HEK293 (cell line): ENCODE results near the gene OR4D9.

ENCODE experiments used
- CTCF ChIA-PET: fragments of 350-600 bp; formaldehyde crosslinking; extraction: SDS; loops from one replicate; lab custom pipeline; 2021; ENCODE audit warnings: antibody characterized with exemption; lab: Yijun Ruan, JAX
- POLR2A ChIA-PET: fragments of 300-600 bp; formaldehyde crosslinking; extraction: SDS; loops from one replicate; lab custom pipeline; 2020; ENCODE audit warnings: antibody characterized with exemption, inconsistent platforms; lab: Yijun Ruan, JAX
- H3K27ac ChIP-seq: fragments of 200-500 bp; sonication (Bioruptor generic); 2 replicates; pipeline ENCODE4 v1.5.1; 2014; ENCODE audit warnings: low read depth, low read length, control low read depth, inconsistent platforms; ENCODE audit errors: extremely low read depth
- H3K36me3 ChIP-seq, 2 experiments: fragments of 200-500 bp in 1 of 2; sonication (Bioruptor generic) in 1 of 2; 1 replicate in 1 of 2; 2 replicates in 1 of 2; pipeline ENCODE4 v1.5.1; 2014 to 2017; ENCODE audit warnings: inconsistent platforms in 2 of 2, low read length in 2 of 2; ENCODE audit not compliant: control insufficient read depth in 2 of 2, insufficient read depth in 1 of 2
- H3K4me1 ChIP-seq: fragments of 200-500 bp; sonication (Bioruptor generic); 2 replicates; pipeline ENCODE4 v1.5.1; 2014; ENCODE audit warnings: mild to moderate bottlenecking, low read length, inconsistent platforms; ENCODE audit not compliant: control insufficient read depth, insufficient read depth
- H3K4me3 ChIP-seq: 2 replicates; pipeline ENCODE4 v1.5.1; 2011; ENCODE audit warnings: low read depth, mild to moderate bottlenecking, control low read depth, low read length, moderate library complexity
- H3K9me3 ChIP-seq: fragments of 200-500 bp; sonication (Bioruptor generic); 2 replicates; pipeline ENCODE4 v1.5.1; 2014; ENCODE audit warnings: low read depth, low read length, inconsistent platforms; ENCODE audit not compliant: control insufficient read depth, insufficient read depth
- EGR2 ChIP-seq: fragments of 450-650 bp; formaldehyde crosslinking; IDR thresholded peaks from 2 replicates; pipeline ENCODE4 v1.5.1; 2016; ENCODE audit warnings: low read depth, missing biosample characterization, missing genetic modification characterization
- KLF1 ChIP-seq: fragments of 450-650 bp; formaldehyde crosslinking; IDR thresholded peaks from 2 replicates; pipeline ENCODE4 v1.5.1; 2016; ENCODE audit warnings: missing biosample characterization, missing genetic modification characterization
- KLF7 ChIP-seq: fragments of 450-650 bp; formaldehyde crosslinking; IDR thresholded peaks from 2 replicates; pipeline ENCODE4 v1.5.1; 2016; ENCODE audit warnings: missing biosample characterization, missing genetic modification characterization, borderline replicate concordance
- KLF9 ChIP-seq: fragments of 450-650 bp; formaldehyde crosslinking; IDR thresholded peaks from 2 replicates; pipeline ENCODE4 v1.5.1; 2016; ENCODE audit warnings: missing biosample characterization, missing genetic modification characterization, low read depth
- PATZ1 ChIP-seq: fragments of 450-650 bp; formaldehyde crosslinking; IDR thresholded peaks from 2 replicates; pipeline ENCODE4 v1.5.1; 2016; ENCODE audit warnings: missing biosample characterization, missing genetic modification characterization
- PRDM1 ChIP-seq: fragments of 450-650 bp; formaldehyde crosslinking; IDR thresholded peaks from 2 replicates; pipeline ENCODE4; 2016; ENCODE audit warnings: missing biosample characterization, missing genetic modification characterization
- SP2 ChIP-seq: fragments of 450-650 bp; formaldehyde crosslinking; IDR thresholded peaks from 2 replicates; pipeline ENCODE4 v1.5.1; 2016; ENCODE audit warnings: missing biosample characterization, missing genetic modification characterization
- TRIM28 ChIP-seq: IDR thresholded peaks from 2 replicates; pipeline ENCODE4 v1.6.1; 2011; ENCODE audit warnings: low read length, control low read depth, borderline replicate concordance
- ZBTB17 ChIP-seq: fragments of 450-650 bp; formaldehyde crosslinking; IDR thresholded peaks from 2 replicates; pipeline ENCODE4 v1.5.1; 2016; ENCODE audit warnings: missing biosample characterization, missing genetic modification characterization
- ZBTB26 ChIP-seq: fragments of 450-650 bp; formaldehyde crosslinking; optimal IDR thresholded peaks from 2 replicates; pipeline ENCODE3; 2016; ENCODE audit warnings: missing biosample characterization, mild to moderate bottlenecking, missing genetic modification characterization
- ZEB2 ChIP-seq: fragments of 450-650 bp; formaldehyde crosslinking; IDR thresholded peaks from 2 replicates; pipeline ENCODE4 v1.5.1; 2016; ENCODE audit warnings: missing biosample characterization, missing genetic modification characterization
- ZFHX2 ChIP-seq: fragments of 450-650 bp; formaldehyde crosslinking; conservative IDR thresholded peaks from 2 replicates; pipeline ENCODE4 v1.5.1; 2016; ENCODE audit warnings: missing biosample characterization, missing genetic modification characterization
- ZFP37 ChIP-seq: fragments of 450-650 bp; formaldehyde crosslinking; IDR thresholded peaks from 2 replicates; pipeline ENCODE4 v1.5.1; 2016; ENCODE audit warnings: missing biosample characterization, missing genetic modification characterization
- ZNF146 ChIP-seq: fragments of 450-650 bp; formaldehyde crosslinking; IDR thresholded peaks from 2 replicates; pipeline ENCODE4 v1.5.1; 2016; ENCODE audit warnings: missing biosample characterization, missing genetic modification characterization
- ZNF274 ChIP-seq, 2 experiments: fragments of 200-500 bp in 1 of 2; fragments of 450-650 bp in 1 of 2; sonication (Bioruptor generic) in 1 of 2; formaldehyde crosslinking in 1 of 2; IDR thresholded peaks; 2 replicates each; pipeline versions ENCODE4 v1.5.1 to v1.6.1; 2014 to 2016; ENCODE audit warnings: borderline replicate concordance in 1 of 2, inconsistent platforms in 1 of 2, low read length in 1 of 2, missing biosample characterization in 1 of 2, missing genetic modification characterization in 1 of 2
- ZNF335 ChIP-seq: fragments of 450-650 bp; formaldehyde crosslinking; conservative IDR thresholded peaks from 2 replicates; pipeline ENCODE4 v1.5.1; 2016; ENCODE audit warnings: missing biosample characterization, missing genetic modification characterization
- ZNF37A ChIP-seq: fragments of 450-650 bp; IDR thresholded peaks from 2 replicates; pipeline ENCODE4 v1.5.1; 2018; ENCODE audit warnings: missing biosample characterization, missing genetic modification characterization
- ZNF488 ChIP-seq: fragments of 450-650 bp; formaldehyde crosslinking; IDR thresholded peaks from 2 replicates; pipeline ENCODE4 v1.5.1; 2016; ENCODE audit warnings: missing biosample characterization, missing genetic modification characterization
- ZNF513 ChIP-seq: fragments of 450-650 bp; IDR thresholded peaks from 2 replicates; pipeline ENCODE4 v1.5.1; 2018; ENCODE audit warnings: missing biosample characterization, missing genetic modification characterization
- ZNF558 ChIP-seq: fragments of 450-650 bp; formaldehyde crosslinking; IDR thresholded peaks from 2 replicates; pipeline ENCODE4 v1.5.1; 2016; ENCODE audit warnings: missing biosample characterization, missing genetic modification characterization
- ZNF580 ChIP-seq: fragments of 450-650 bp; formaldehyde crosslinking; IDR thresholded peaks from 2 replicates; pipeline ENCODE4 v1.5.1; 2016; ENCODE audit warnings: missing biosample characterization, missing genetic modification characterization
- ZNF596 ChIP-seq: fragments of 450-650 bp; IDR thresholded peaks from 2 replicates; pipeline ENCODE4 v1.5.0; 2018; ENCODE audit warnings: missing biosample characterization, mild to moderate bottlenecking, missing genetic modification characterization, moderate library complexity
- ZNF692 ChIP-seq: fragments of 450-650 bp; formaldehyde crosslinking; IDR thresholded peaks from 2 replicates; pipeline ENCODE4 v1.5.1; 2016; ENCODE audit warnings: missing biosample characterization, missing genetic modification characterization
- ZNF76 ChIP-seq: fragments of 450-650 bp; formaldehyde crosslinking; IDR thresholded peaks from 2 replicates; pipeline ENCODE4; 2016; ENCODE audit warnings: low read depth, missing biosample characterization, missing genetic modification characterization, borderline replicate concordance

OR4D9 gene

GRCh38 chr11:59560290-59560701 is 49.0 kb downstream of the OR4D9 start (continued):
- TF ChIP-seq ZNF513 (peak; percentile 44; the same call in 1 of the 2 replicates), ZNF146 (no peak), ZNF488 (tag by site-specific recombination) (no peak), ZNF580 (0 out of 2 replicates have a peak, but pooled peaks have one; percentile 27), ZEB2 (0 out of 2 replicates have a peak, but pooled peaks have one; percentile 53), ZNF596 (tag by site-specific recombination) (no peak), ZBTB17 (tag by site-specific recombination) (peak; percentile 52)

GRCh38 chr11:59560702-59561473 is 49.5 kb downstream of the OR4D9 start:
- ChIA-PET POLR2A (interaction anchor here (0.6 to 1.8 kb wide), 5 partner anchors 9 to 108 kb away, joined by 3 to 14 read pairs (median 3); partner anchors contain the start of genes OSBP and PATL1), CTCF (interaction anchor here (0.6 to 1.2 kb wide), 2 partner anchors 108 to 1215 kb away, joined by 3 to 4 read pairs; partner anchors contain the start of gene PATL1)
- Histone ChIP-seq H3K9me3 (no peaks in the 10 kb centered on the region), H3K4me3 (peak overlapping the region; percentile 70), H3K4me1 (no peaks in the 10 kb centered on the region), H3K27ac (peak overlapping the region; percentile 18), H3K36me3 (no peaks in the 10 kb centered on the region)
- TF ChIP-seq ZNF558 (tag by site-specific recombination) (no peak), KLF1 (tag by site-specific recombination) (0 out of 2 replicates have a peak, but pooled peaks have one; percentile 52), KLF7 (tag by site-specific recombination) (no peak), EGR2 (tag by site-specific recombination) (peak; percentile 67), PATZ1 (tag by site-specific recombination) (peak; percentile 32), ZNF335 (peak; percentile 52), ZNF692 (tag by site-specific recombination) (0 out of 2 replicates have a peak, but pooled peaks have one; percentile 1), ZBTB26 (peak; percentile 63), TRIM28 (0 out of 2 replicates have a peak, but pooled peaks have one; percentile 5), PRDM1 (peak; percentile 79), SP2 (tag by site-specific recombination) (0 out of 2 replicates have a peak, but pooled peaks have one; percentile 8), ZNF274 (IDR thresholded peaks at IDR 0.05; ENCODE audit: low read length) (no peak), ZNF274 (tag by site-specific recombination; IDR thresholded peaks at IDR 0.05; ENCODE audit: borderline replicate concordance) (peak; percentile 44; the same call in 1 of the 2 replicates), ZFHX2 (tag by site-specific recombination) (peak; percentile 78), ZNF37A (no peak), ZFP37 (0 out of 2 replicates have a peak, but pooled peaks have one; percentile 15), ZNF76 (tag by site-specific recombination) (no peak), KLF9 (tag by site-specific recombination) (peak; percentile 36; the same call in 1 of the 2 replicates)
